Measurements from ENCODE around the gene DNAJC15.

- TF ChIP-seq CTCF (IDR thresholded peaks at IDR 0.05) (no peak), POLR2AphosphoS5 (IDR thresholded peaks at IDR 0.05; ENCODE audit: low read depth, low read length) (no peak), REST (IDR thresholded peaks at IDR 0.05; ENCODE audit: insufficient read depth in 1 of 2, low read depth in 2 of 2, low read length in 1 of 2) (no peak), TCF7L2 (IDR thresholded peaks at IDR 0.05; ENCODE audit: low read depth, low read length) (no peak), SIN3A (IDR thresholded peaks at IDR 0.05; ENCODE audit: borderline replicate concordance, insufficient read depth, low read depth, low read length) (no peak)
Observed at GRCh38 chr13:43157796-43158195, 134.4 kb downstream of the DNAJC15 start.

Data from Panc1 (cell line).